ENCODE data around the gene SVEP1. TPM values are rescaled to one million over a fixed set of nuclear protein-coding genes. Genes with fewer than 3 reads are reported as not detected.
A peak's percentile ranks its signal among the peaks of the same experiment; 100 is the strongest.
"Not testable (repeated sequence)": the region's sequence is repeated elsewhere in the genome, so short reads cannot be mapped to it uniquely, and the experiment has no call there.

SVEP1 gene
- 10 to 100 TPM in 2 of 3 donors, 1 to 10 TPM in 1; 3.8 to 46.7 (median 12.3) TPM for polyA plus RNA-seq

DNA sequence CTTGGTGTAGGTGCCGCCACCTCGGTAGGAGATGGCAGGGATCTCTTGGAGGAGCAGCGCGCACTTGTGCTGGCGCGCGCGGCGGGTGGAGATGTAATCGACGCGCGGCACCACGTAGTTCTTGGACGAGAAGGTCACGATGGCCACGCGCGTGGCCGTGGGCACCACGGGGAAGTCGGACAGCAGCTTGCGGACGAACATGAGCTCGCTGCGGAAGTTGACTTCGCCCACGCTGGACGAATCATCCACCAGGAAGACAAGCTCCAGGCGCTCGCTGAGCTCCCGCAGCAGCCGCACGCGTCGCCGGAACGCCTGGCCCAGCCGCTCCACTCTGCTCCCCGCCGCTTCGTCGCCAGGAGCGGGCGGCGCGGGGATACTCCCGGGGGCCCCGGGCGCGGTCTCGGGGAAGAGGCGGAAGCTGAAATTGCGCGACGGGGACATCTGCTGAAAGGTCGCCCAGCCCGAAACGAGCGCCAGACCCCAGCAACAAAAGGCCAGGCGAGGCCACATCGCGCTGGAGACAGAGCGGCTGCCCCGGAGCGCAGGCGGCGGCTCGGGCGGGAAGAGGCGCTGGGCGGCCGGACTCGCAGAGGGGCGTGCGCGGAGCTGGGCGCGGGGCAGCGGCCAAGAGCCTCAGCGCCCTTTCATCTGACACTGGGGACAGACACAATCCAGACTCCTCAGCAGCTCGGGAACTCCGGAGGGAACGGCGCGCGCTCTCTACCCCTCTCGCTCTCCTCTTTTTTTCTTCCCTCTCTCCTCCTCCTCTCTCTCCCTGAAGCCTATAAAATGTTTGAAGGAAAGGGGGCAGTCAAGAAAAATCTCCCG, at the start of gene SVEP1:
Gene SVEP1, minus strand, starts transcription at position 708 of the 828 bp plus-strand sequence. Its CDS starts 198 bp downstream, at position 510.
- WGBS, 3 donors = 1% methylated on average over 84 to 89 of the region's 89 CpGs
- peak within 1 kb of the TSS; percentile 17 for H3K27ac ChIP-seq (ENCODE audit: low read depth, low read length)

DNA sequence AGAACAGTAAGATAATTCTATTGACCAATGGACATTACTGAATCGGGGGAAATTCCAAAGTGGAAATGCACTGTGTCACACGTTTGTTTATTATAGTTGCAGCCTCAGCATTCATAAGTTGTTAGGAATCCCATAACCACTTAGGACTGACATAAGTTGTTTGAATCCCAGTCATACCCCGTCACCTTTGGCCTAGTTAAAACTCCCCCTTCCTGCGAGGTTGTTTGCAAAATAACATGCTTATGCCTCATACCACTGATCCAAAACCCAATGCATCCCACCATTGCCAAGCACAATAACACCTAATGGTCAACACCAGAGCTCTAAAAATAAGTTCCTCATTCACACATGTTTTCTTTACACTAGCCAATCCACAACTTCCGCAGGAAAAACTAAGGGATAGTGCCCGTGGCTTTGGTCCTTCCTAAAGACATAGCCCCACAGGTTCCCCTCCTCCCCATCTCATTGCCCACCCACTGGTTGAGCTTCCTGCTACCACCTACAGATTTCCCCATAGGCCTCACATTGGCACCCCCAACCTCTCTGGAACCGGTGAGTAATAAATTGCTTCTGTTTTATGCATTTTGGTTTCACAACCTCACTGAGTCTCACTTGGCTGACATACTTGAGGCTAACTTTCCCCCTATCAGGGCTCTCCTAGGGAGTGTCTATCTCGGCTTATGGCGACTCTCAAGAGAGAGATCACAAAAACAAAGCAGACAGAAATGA, 46.7 kb upstream of the SVEP1 start:
- 55 to 66% (median 62%) methylated on average over 9 of the region's 9 CpGs for WGBS, 3 donors
- no peak overlapping the region for H3K27ac ChIP-seq (ENCODE audit: low read depth, low read length)

DNA sequence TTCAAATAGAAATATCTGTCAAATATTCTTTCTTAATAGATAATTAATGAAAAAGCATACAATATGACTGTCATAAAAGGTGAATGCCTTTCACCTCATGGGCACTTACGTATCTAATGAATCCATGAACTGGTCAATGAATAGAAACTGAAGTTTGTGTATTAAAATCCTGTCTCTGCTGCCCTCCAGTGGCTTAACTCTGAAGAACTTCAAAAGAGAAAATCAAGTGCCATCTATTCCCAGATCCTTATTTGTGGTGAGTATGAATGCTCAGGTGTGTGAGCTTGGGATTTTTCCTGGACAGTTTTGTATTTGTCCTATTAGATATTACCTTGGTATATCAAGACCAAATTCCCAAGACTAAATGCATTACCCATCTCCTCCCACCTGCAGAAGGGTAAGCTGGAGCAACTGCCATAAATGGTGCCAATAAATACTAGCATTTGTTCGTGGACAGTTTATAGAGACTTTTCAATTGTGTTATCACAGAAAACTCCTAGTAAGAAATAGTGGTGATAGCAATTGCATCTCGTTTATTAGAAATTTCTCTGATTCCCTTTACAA, 44.0 kb upstream of the SVEP1 start:
- no peak overlapping the region for H3K27ac ChIP-seq (ENCODE audit: low read depth, low read length)
- 26 to 34% (median 30%) methylated on average over 3 of the region's 3 CpGs for WGBS, 3 donors

DNA sequence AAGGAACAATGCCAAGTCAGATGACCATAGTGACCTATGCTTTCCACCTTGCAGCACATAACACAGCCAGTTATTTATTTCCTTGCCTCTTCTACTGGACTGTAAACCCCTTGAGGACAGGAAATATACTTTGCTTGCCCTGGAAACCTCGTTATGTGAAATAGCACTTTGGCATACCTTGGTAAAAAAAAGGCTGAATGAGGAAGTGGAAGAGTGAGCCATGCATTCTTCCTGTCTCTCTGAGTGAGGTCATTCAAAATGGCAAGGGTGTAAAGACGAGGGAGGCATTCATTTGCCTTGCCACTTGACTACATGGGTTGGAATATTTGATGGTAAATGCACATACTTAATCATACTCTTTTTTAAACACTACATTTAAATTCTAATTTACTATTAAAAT, 42.8 kb upstream of the SVEP1 start:
- no peak overlapping the region for H3K27ac ChIP-seq (ENCODE audit: low read depth, low read length)
- WGBS, 3 donors = 49 to 78% (median 58%) methylated on average over 2 of the region's 2 CpGs

DNA sequence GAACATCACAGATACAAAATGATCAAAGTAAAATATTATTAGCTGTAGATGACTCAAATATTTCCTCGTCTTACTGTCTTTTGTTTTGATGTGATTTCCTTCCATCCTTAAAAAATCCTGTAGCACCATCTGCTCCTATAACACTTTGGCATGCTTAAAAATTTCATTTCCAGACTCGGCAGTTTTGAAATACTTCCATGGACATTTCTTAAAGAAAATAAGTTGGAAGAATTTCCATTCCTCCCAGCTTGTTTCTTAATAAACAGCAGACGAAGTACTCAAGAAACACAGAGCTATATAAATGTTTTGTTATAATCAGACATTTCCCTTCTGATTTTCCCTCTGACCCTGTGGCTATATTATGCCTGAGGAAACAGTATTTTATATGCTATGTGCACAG, 41.2 kb upstream of the SVEP1 start:
- WGBS, 3 donors = 35 to 50% (median 42%) methylated on average over 3 of the region's 3 CpGs

DNA sequence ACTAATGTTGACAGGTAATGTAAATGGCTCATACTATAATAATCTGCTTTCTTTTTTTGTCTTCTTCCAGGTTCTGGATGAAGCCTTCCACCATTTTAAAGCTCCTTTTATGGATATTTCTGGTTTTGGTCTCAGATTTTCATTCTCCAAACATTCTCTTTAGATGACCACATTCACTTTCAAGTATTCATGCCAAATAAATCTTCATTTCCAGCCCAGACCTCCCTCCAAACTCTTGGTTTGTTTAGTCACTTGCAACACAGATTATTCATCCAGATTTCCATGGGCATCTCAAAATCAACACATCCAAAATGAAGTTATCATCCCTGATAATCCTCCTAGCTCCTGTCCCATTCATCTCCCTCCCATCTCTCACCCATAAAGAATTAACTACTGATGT, 40.3 kb upstream of the SVEP1 start:
- H3K27ac ChIP-seq (ENCODE audit: low read depth, low read length) = no peak overlapping the region

More for the DNA sequence above, 41.2 kb upstream of the SVEP1 start:
- H3K27ac ChIP-seq (ENCODE audit: low read depth, low read length) = no peak overlapping the region

DNA sequence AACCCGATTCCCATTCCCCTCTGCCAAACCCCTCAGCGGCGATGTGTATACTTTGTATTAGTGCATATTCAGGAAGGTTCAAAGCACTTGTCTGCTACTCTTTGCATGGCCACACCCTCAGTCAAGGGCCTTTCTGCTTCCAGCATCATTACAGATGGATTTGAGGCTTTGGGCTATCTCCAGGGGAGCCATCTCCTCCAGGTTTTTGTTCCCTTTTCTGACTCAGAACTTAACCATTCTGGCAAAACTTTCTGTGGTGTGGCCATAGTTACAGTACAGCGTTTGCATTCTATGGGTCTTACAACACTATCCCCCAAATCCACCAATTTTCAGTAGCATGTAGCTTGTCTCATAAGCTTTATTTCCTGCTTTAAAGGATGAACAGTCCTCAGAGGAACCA, 36.0 kb upstream of the SVEP1 start:
- H3K27ac ChIP-seq (ENCODE audit: low read depth, low read length) = no peak overlapping the region
- 85 to 86% (median 86%) methylated on average over 4 of the region's 4 CpGs for WGBS, 3 donors

DNA sequence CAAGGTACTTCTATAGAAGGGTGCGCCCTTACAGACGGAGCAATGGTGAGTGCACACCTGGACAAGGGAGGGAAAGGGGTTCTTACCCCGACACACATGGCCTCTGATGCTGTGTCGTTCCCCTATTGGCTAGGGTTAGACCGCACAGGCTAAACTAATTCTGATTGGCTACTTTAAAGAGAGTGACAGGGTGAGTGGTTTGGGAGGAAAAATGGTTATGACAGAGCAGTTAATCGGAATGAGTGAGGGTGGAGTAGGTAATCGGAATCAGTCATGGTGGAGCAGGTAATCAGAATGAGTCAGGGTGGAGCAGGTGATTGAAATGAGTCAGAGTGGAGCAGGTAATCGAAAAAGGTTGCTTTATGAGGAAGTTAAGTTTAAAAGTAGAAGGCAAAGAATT, 35.0 kb upstream of the SVEP1 start:
- 81 to 89% (median 89%) methylated on average over 8 of the region's 8 CpGs for WGBS, 3 donors

DNA sequence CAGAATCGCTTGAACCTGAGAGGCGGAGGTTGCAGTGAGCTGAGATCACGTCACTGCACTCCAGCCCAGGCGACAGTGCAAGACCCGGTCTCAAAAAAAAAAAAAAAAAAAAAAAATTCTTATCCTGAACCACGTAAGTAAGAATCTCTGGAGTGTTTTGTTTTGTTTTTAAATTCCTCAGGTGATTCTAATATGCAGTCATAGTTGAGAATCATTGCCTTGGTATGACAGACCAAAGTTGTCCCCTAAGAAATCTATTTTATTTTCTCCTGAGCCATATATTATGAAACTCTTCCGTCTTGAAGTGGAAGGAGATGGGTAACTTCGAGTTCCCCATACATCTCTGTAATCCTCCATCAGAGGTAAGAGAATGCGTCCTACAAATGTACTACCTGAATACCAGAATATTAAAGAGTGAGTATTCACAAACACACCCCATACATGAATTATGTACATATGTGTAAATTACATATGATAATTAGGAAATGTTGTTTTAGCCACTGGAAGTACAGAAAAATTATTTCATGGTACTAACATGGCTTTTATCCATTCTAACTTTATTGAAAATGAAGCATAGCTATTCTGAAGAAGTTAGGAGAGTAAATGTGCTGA, 26.7 kb upstream of the SVEP1 start:
- no peak overlapping the region for H3K27ac ChIP-seq (ENCODE audit: low read depth, low read length)
- 78 to 87% (median 82%) methylated on average over 9 of the region's 9 CpGs for WGBS, 3 donors

More for the DNA sequence above, 35.0 kb upstream of the SVEP1 start:
- H3K27ac ChIP-seq (ENCODE audit: low read depth, low read length) = not testable (repeated sequence)

DNA sequence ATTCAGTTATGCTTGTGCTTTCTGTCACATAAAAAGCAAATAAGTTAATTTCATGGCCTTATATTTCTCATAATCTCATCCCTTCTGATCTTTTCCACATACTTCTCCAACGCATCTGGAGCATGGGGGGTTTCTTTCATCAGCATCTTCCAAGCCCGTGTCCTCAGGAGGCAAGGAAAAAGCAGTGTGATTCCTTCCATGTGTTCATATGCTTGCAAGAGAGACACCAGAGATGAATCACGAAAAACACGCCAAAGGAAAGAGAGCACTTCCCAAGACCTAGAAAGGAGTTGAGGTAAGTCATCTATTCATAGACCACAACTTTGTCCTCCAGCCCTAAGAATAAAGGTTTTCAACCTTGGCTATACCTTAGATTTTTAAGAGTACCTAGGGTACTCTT, 26.0 kb upstream of the SVEP1 start:
- WGBS, 3 donors = 76 to 94% (median 78%) methylated on average over 4 of the region's 4 CpGs
- no peak overlapping the region for H3K27ac ChIP-seq (ENCODE audit: low read depth, low read length)

DNA sequence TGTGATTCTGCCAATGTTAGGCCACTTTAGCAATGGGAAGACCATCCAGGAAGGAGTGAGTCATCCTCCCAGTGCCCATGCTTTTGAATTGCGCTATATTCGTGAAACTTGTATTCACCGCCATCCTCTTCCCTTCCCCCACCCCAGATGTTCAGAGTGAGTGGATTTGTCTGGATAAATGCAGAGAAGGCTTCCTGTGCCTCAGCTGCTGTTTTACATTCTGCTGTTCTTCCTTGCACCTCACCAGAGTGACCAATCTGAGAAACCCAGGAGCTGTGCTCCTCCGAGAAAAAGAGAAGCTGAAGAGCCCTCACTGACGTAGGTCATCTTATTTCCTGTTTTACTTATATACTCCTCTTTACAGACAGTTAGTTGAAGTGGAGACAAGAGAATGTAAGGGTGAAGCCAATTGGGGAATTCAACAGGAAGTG, 24.6 kb upstream of the SVEP1 start:
- 56 to 86% (median 60%) methylated on average over 5 of the region's 5 CpGs for WGBS, 3 donors
- no peak overlapping the region for H3K27ac ChIP-seq (ENCODE audit: low read depth, low read length)

DNA sequence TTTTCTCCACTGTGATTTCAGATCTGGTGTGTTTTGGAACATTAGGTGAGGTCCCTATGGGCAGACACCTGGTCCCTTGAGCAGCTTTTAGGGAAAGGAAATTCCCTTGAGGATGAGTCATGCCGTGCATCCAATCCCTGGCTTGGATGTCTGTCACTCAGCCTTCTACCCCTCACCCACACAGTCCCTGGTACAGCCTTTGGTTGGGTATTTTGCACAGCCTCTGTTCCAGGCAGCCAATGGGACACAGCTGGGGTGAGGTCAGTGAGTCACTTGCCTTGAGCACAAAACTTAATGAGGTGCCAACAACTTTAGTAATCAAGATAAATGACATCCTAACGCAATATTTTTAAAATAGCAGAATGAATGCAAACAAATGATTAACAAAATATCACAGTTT, 22.7 kb upstream of the SVEP1 start:
- WGBS, 3 donors = 47 to 78% (median 63%) methylated on average over 2 of the region's 2 CpGs
- no peak overlapping the region for H3K27ac ChIP-seq (ENCODE audit: low read depth, low read length)

DNA sequence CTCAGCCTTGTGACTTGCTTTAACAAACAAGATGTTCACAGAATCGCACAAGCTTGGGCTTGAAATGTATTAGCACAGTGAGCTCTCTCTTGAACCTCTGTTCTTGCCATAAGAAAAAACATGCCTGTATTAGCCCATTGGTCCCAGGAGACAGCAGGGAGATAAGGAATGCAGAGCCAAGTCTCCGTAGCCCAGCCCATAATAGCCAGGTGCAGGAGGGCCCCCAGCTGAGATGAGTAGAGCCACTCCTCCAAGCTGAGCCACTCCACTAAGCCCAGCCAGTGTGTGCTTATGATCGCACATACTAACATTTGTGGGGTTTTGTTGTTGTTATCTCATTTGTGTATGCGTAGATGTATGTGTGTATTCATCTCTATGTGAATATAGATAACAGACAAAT, 21.6 kb upstream of the SVEP1 start:
- no peak overlapping the region for H3K27ac ChIP-seq (ENCODE audit: low read depth, low read length)
- WGBS, 3 donors = 68 to 87% (median 74%) methylated on average over 4 of the region's 4 CpGs

DNA sequence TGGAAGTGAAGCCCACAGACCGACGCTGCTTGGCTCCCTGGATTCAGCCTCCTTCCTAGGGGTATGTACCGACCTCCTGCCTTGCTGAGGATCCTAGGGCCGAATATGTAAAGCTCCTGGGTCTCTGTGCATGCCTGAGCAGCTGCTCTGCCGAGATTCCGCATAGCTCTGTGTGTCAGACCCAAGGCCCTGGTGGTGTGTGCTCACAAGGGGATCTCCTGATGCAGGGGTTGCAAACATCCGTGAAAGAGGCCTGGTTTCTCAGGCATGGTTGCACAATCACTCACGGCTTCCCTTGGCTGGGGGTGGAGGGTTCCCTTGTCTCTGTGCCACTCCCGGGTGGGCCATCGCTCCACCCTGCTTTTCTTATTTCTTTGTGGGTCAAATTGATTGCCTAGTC, 19.9 kb upstream of the SVEP1 start:
- no peak overlapping the region for H3K27ac ChIP-seq (ENCODE audit: low read depth, low read length)
- 56 to 63% (median 63%) methylated on average over 10 of the region's 10 CpGs for WGBS, 3 donors

DNA sequence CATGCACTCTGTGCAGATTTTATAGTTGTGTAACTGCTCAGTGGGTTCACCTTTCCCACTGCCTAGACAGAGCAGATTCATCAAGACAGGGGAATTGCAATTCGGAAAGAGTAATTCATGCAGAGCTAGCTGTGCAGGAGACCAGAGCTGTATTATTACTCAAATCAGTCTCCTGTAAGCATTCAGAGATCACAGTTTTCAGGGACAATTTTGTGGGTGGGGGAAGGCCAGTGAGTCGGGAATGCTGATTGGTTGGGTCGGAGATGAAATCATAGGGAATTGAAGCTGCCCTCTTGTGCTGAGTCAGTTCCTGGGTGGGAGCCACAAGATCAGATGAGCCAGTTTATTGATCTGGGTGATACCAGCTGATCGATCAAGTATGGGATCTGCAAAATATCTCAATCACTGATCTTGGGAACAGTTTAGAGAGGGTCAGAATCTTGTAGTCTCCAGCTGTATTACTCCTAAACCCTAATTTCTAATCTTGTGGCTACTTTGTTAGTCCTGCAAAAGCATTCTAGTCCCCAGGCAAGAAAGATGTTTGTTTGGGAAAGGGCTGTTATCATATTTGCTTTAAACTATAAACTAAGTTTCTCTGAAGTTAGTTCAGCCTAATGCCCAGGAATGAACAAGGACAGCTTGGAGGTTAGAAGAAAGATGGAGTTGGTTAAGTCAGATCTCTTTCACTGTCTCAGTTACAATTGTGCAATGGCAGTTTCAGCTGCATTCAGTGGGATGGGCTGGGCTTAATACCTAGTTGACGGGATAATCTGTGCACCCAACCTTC, 12.7 kb upstream of the SVEP1 start:
- WGBS, 3 donors = 71 to 85% (median 84%) methylated on average over 5 of the region's 5 CpGs
- H3K27ac ChIP-seq (ENCODE audit: low read depth, low read length) = no peak overlapping the region

DNA sequence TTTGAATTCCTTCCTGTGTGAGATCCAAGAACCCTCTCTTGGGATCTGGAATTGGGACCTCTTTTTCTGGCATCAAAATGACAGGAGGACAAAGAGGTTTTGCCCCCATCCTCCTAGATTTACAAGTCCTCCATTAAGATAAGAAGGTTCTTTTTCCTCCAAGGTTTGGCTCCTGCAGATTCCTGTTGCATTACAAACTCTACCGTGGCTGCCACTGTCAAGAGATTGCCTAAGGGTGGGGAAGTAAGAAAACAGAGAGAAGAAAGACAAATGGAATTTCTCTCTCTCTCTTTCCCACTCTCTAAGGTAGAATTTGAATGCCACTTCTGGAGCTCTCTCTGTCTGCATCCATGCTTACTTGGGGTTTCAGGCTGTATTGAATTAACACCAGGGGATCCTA, 12.0 kb upstream of the SVEP1 start:
- 8 to 19% (median 17%) methylated on average over 1 of the region's 1 CpG for WGBS, 3 donors

DNA sequence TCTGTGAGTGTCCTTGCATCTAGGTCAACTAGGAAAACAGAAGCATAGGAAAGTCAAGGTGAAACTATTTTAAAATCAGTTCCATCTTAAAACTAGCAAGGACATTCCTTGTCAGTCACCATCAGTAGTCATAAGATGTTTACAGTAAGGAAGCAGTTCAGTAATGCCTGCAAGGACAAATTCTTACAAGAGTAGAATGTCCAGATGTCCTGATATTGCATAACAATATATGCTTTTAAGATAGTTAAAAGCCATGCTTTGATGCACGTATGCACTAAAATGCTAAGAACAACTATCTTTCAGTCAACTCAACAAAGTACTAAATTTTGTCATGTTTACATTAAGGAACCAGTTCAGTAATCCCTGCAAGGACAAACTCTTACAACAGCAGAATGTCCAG, 11.3 kb upstream of the SVEP1 start:
- H3K27ac ChIP-seq (ENCODE audit: low read depth, low read length) = no peak overlapping the region
- 68 to 81% (median 80%) methylated on average over 1 of the region's 1 CpG for WGBS, 3 donors

More for the DNA sequence above, 12.0 kb upstream of the SVEP1 start:
- H3K27ac ChIP-seq (ENCODE audit: low read depth, low read length) = no peak overlapping the region

DNA sequence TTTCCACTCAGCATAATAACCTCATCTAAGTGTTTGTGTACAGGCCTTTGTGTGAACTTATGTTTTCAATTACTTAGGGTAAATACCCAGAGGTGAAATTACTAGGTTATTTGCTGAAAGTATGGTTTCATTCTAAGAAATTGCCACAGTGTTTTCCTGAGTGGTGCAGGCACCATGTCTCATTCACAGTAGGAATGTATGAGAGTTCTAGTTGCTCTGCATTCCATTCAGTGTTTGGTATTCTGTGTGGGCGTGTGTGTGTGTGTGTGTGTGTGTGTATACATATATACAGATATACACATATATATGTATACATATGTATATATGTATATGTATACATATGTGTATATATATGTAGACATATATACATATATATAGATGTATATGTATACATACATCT, 8.8 kb upstream of the SVEP1 start:
- 78 to 95% (median 83%) methylated on average over 1 of the region's 1 CpG for WGBS, 3 donors
- H3K27ac ChIP-seq (ENCODE audit: low read depth, low read length) = no peak overlapping the region

Measured in adipose tissue (tissue), 3 donors.